Panc1 (cell line): ENCODE measurements around the gene TMEM236. TPM values are rescaled to one million over a fixed set of nuclear protein-coding genes. Genes with fewer than 3 reads are reported as not detected.

Experiments used
- ATAC-seq: fragments of 200-7000 bp; cut with Tn5 transposase; 2 replicates; pipeline ENCODE4 v1.9.1; 2020; ENCODE audit warnings: mild to moderate bottlenecking, moderate library complexity
- BruUV-seq: library from RNA; stranded (reverse); fragments of 400-500 nt; replicated peaks from 2 replicates; lab custom pipeline; 2021; lab: Mats Ljungman, UMichigan
- CTCF ChIA-PET: fragments of 300-600 bp; sonication (Branson Sonifier 250); formaldehyde crosslinking; loops from one replicate; lab custom pipeline; 2022; ENCODE audit warnings: antibody characterized with exemption; lab: Charles Lee
- POLR2A ChIA-PET: fragments of 300-600 bp; sonication (Branson Sonifier 250); formaldehyde crosslinking; loops from one replicate; lab custom pipeline; 2022; ENCODE audit warnings: antibody characterized with exemption; lab: Charles Lee
- DNase-seq: peaks from one replicate; pipeline ENCODE4 v3.0.0-alpha.2; 2010; ENCODE audit warnings: low read depth, low spot score
- H3K27ac ChIP-seq: 2 replicates; pipeline ENCODE4 v1.5.1; 2011; ENCODE audit warnings: mild to moderate bottlenecking, low read length, inconsistent platforms
- H3K27me3 ChIP-seq: fragments of 200-500 bp; sonication (Bioruptor generic); 2 replicates; pipeline ENCODE4 v1.6.0; 2014; ENCODE audit warnings: low read length, inconsistent platforms; ENCODE audit not compliant: control insufficient read depth, insufficient read depth
- H3K36me3 ChIP-seq: fragments of 200-500 bp; sonication (Bioruptor generic); 2 replicates; pipeline ENCODE4 v1.5.1; 2014; ENCODE audit warnings: inconsistent platforms, mild to moderate bottlenecking, low read length, moderate library complexity; ENCODE audit not compliant: control insufficient read depth, insufficient read depth
- H3K4me1 ChIP-seq: 2 replicates; pipeline ENCODE4 v1.5.1; 2011; ENCODE audit warnings: inconsistent platforms, mild to moderate bottlenecking, low read length, moderate library complexity; ENCODE audit not compliant: control insufficient read depth, insufficient read depth
- H3K4me3 ChIP-seq, 2 experiments: 2 replicates each; pipeline ENCODE4 v1.5.1; 2011 to 2012; ENCODE audit warnings: low read depth in 2 of 2, low read length in 2 of 2, mild to moderate bottlenecking in 2 of 2, inconsistent platforms in 1 of 2, moderate library complexity in 1 of 2
- H3K9me3 ChIP-seq: fragments of 200-500 bp; sonication (Bioruptor generic); 2 replicates; pipeline ENCODE4 v1.5.1; 2014; ENCODE audit warnings: low read depth, mild to moderate bottlenecking, inconsistent platforms, low read length, moderate library complexity; ENCODE audit not compliant: control insufficient read depth, insufficient read depth
- CTCF ChIP-seq: fragments of 450-650 bp; IDR thresholded peaks from 2 replicates; pipeline ENCODE4 v1.5.1; 2017; ENCODE audit warnings: mild to moderate bottlenecking
- POLR2AphosphoS5 ChIP-seq: IDR thresholded peaks from 2 replicates; pipeline ENCODE4 v1.6.1; 2012; ENCODE audit warnings: mild to moderate bottlenecking, low read depth, low read length, moderate library complexity
- REST ChIP-seq, 2 experiments: IDR thresholded peaks; 2 replicates each; pipeline ENCODE4 v1.6.1; 2011 to 2012; ENCODE audit warnings: low read depth in 2 of 2, control low read depth in 1 of 2, low read length in 1 of 2, mild to moderate bottlenecking in 1 of 2, moderate library complexity in 1 of 2; ENCODE audit not compliant: insufficient read depth in 1 of 2
- SIN3A ChIP-seq: IDR thresholded peaks from 2 replicates; pipeline ENCODE4 v1.6.1; 2012; ENCODE audit warnings: low read depth, mild to moderate bottlenecking, low read length, moderate library complexity, borderline replicate concordance; ENCODE audit not compliant: insufficient read depth
- TCF7L2 ChIP-seq: IDR thresholded peaks from 2 replicates; pipeline ENCODE4 v1.6.1; 2011; ENCODE audit warnings: mild to moderate bottlenecking, low read depth, low read length, inconsistent platforms
- in situ Hi-C: cut with HindIII; loops from 2 replicates; pipeline ENCODE4 v1.10.0; 2016; ENCODE audit warnings: low sequenced_read_pairs, low pct_unique_long_range_greater_than_20kb
- intact Hi-C: fragments of 100-400 bp; cut with micrococcal nuclease; formaldehyde crosslinking; loops from one replicate; pipeline ENCODE4 v1.10.0; 2022; ENCODE audit not compliant: unreplicated experiment
- total RNA-seq: library from RNA; stranded (reverse); gene quantifications from one replicate; pipeline ENCODE4 v1.2.1, GENCODE V29; 2021; ENCODE audit not compliant: unreplicated experiment

Gene TMEM236
- total RNA-seq, 1 experiment from 2014 or later = 0.05 TPM

- CTCF ChIA-PET = no interaction called here
These were observed 39.1 kb upstream of the TMEM236 start for GRCh38 chr10:17712717-17713471.

GRCh38 chr10:17713758-17714157 lies 38.2 kb upstream of the TMEM236 start:
- DNase-seq = no peak
- H3K27ac ChIP-seq = no peak overlapping the region
- BruUV-seq = no TSS peak
- ChIA-PET POLR2A (no interaction called here), CTCF (no interaction called here)
- in situ Hi-C loops = no loop called here
- intact Hi-C loops = no loop called here
- H3K9me3 ChIP-seq = no peaks in the 10 kb centered on the region
- H3K4me1 ChIP-seq = no peaks in the 10 kb centered on the region
- TF ChIP-seq POLR2AphosphoS5 (no peak), TCF7L2 (no peak), CTCF (no peak), SIN3A (no peak), REST (IDR thresholded peaks at IDR 0.05; ENCODE audit: insufficient read depth in 1 of 2, low read depth in 2 of 2, low read length in 1 of 2) (no peak)
- no peaks in the 10 kb centered on the region for H3K27me3 ChIP-seq
- H3K4me3 ChIP-seq = no peak overlapping the region
- no peak for ATAC-seq
- H3K36me3 ChIP-seq = peaks cover 8% of the 10 kb centered on the region

More at GRCh38 chr10:17712717-17713471, 39.1 kb upstream of the TMEM236 start:
- H3K36me3 ChIP-seq = peaks cover 8% of the 10 kb centered on the region
- no peak overlapping the region for H3K27ac ChIP-seq
- in situ Hi-C loops (no loop called here), intact Hi-C loops (no loop called here)
- no peak for TF ChIP-seq TCF7L2
- no peak for TF ChIP-seq CTCF
- TF ChIP-seq SIN3A = no peak
- TF ChIP-seq POLR2AphosphoS5 = no peak
- TF ChIP-seq REST (IDR thresholded peaks at IDR 0.05; ENCODE audit: insufficient read depth in 1 of 2, low read depth in 2 of 2, low read length in 1 of 2) = no peak
- no peaks in the 10 kb centered on the region for H3K4me1 ChIP-seq
- no TSS peak for BruUV-seq
- ATAC-seq (no peak), DNase-seq (no peak)
- H3K27me3 ChIP-seq = no peaks in the 10 kb centered on the region
- H3K4me3 ChIP-seq = no peak overlapping the region
- POLR2A ChIA-PET = no interaction called here
- no peaks in the 10 kb centered on the region for H3K9me3 ChIP-seq
